Measurements from ENCODE around the gene MACO1.

Gene MACO1

DNA sequence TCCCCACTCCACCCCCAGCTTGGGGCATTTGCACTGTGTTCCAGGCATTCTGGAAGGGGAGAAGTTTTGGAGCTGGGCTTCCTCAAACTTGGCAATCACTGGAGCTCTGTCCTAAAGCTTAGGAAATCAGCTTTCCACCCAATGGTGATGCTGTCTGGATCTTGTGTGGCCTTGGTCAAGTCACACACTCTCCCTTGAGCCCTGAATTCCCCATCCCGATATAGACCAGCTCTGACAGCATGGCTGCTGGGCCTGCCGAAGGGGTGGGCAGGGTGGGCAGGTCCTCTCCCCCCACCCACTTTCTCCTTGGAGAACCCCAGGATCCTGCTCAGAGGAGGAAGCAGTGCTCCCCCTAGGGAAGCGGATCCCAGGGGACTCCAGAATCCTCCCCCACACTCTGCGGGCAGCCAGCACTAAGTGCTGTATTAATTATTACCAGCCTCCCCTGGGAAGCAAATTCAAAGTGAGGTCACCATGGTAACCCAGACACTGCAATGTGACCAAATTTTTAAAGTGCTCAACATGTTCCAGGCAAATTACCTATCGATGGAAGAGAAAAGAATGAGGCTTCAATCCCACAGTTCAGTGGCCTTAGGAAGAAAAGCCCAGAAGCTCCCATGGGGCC lies 91.4 kb downstream of the MACO1 start:
- H3K27ac ChIP-seq (ENCODE audit: low read depth, low read length) = no peak overlapping the region
- no peaks in the 10 kb centered on the region for H3K36me3 ChIP-seq (ENCODE audit: control insufficient read depth in 1 of 2, insufficient read depth in 2 of 2, low read length in 2 of 2)
- H3K9ac ChIP-seq (ENCODE audit: low read depth in 1 of 2, low read length in 2 of 2) = no peak overlapping the region
- no peak overlapping the region for H3K4me3 ChIP-seq (ENCODE audit: low read depth in 1 of 2, low read length in 2 of 2)
- H3K27me3 ChIP-seq (ENCODE audit: control insufficient read depth in 1 of 2, insufficient read depth in 2 of 2, low read length in 2 of 2) = peaks cover 0 to 3% of the 10 kb centered on the region in 2 donors
- no peaks in the 10 kb centered on the region for H3K4me1 ChIP-seq (ENCODE audit: control insufficient read depth in 1 of 2, insufficient read depth in 2 of 2, low read length in 2 of 2)
- no peaks in the 10 kb centered on the region for H3K9me3 ChIP-seq (ENCODE audit: control insufficient read depth in 1 of 2, low read length in 2 of 2)

DNA sequence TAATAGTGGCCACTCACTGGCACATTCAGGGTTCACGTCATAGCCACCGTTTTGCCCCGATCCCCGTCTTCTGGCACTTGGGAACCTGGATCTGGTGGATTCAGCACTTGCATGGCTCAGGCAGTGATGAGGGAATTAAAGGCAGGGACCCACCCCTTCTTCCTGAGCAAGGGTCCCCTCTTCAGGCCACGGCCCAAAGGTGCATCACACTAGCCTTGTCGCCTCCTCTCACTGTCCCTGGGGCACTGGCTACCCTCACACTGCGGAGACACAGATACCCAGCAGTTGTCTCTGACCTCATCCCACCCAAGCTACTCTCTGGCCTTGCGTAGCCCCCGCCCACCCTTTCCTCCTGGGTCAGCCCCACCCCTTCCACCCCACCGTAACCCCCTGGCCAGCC lies 92.8 kb downstream of the MACO1 start:
- H3K27ac ChIP-seq (ENCODE audit: low read depth, low read length) = no peak overlapping the region
- H3K36me3 ChIP-seq (ENCODE audit: control insufficient read depth in 1 of 2, insufficient read depth in 2 of 2, low read length in 2 of 2) = no peaks in the 10 kb centered on the region
- no peak overlapping the region for H3K4me3 ChIP-seq (ENCODE audit: low read depth in 1 of 2, low read length in 2 of 2)

DNA sequence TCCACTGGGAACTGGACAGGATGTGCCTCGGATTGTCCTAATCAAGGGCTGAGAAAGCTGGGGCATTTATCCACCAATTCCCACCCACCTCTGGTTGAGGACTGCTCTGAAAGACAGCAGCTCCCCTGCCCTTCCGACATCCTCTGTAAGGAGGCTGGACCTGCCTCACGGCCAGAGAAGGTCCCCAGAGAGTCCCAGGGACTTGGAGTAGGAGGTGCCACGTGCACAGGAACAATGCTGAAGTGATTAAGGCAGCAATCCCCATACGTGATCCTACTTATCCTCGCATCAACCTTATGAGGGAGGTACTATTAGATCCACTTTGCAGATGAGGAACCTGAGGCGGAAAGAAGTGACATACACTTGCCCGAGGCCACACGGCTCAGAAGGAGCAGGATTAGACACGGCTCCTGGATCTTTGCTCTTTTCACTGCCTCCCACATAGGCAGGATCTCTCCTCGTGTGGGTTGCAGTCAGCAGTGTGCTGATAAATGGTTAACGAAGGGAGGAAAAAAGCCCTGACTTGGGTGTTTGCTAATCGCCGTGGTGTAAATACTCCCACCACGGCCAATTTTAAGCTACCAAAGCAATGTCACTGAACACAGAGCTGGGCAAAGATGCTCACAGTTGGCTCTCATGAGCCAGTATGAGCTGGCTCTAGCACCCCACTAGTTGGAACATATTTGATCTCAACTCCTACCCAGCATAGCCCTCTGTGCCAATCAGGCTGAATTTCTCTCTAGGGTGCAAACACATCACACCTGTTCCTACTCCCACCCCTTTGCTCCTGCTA lies 94.1 kb downstream of the MACO1 start:
- Histone ChIP-seq H3K4me1 (ENCODE audit: control insufficient read depth in 1 of 2, insufficient read depth in 2 of 2, low read length in 2 of 2) (no peaks in the 10 kb centered on the region), H3K9ac (ENCODE audit: low read depth in 1 of 2, low read length in 2 of 2) (no peak overlapping the region), H3K27me3 (ENCODE audit: control insufficient read depth in 1 of 2, insufficient read depth in 2 of 2, low read length in 2 of 2) (peaks cover 0 to 3% of the 10 kb centered on the region in 2 donors), H3K9me3 (ENCODE audit: control insufficient read depth in 1 of 2, low read length in 2 of 2) (no peaks in the 10 kb centered on the region), H3K4me3 (ENCODE audit: low read depth in 1 of 2, low read length in 2 of 2) (no peak overlapping the region), H3K36me3 (ENCODE audit: control insufficient read depth in 1 of 2, insufficient read depth in 2 of 2, low read length in 2 of 2) (no peaks in the 10 kb centered on the region), H3K27ac (ENCODE audit: low read depth, low read length) (no peak overlapping the region)

More for the DNA sequence above, 92.8 kb downstream of the MACO1 start:
- H3K9ac ChIP-seq (ENCODE audit: low read depth in 1 of 2, low read length in 2 of 2) = no peak overlapping the region
- peaks cover 0 to 3% of the 10 kb centered on the region in 2 donors for H3K27me3 ChIP-seq (ENCODE audit: control insufficient read depth in 1 of 2, insufficient read depth in 2 of 2, low read length in 2 of 2)
- no peaks in the 10 kb centered on the region for H3K4me1 ChIP-seq (ENCODE audit: control insufficient read depth in 1 of 2, insufficient read depth in 2 of 2, low read length in 2 of 2)
- H3K9me3 ChIP-seq (ENCODE audit: control insufficient read depth in 1 of 2, low read length in 2 of 2) = no peaks in the 10 kb centered on the region

DNA sequence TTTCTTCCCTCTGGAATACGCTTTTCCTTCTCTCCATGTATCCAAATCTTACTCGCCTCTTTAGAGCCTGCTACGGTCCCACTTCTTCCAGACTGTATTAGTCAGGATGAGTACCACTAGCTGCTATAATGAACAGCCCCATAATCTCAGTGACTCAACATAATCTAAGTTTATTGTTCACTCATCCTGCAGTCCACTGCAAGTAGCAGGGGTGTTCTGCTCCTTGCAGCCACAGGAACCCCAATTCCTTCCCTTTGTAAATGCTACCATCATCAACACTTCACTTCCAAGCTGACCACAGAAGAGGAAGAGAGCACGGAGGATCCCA lies 94.6 kb downstream of the MACO1 start:
- H3K27me3 ChIP-seq (ENCODE audit: control insufficient read depth in 1 of 2, insufficient read depth in 2 of 2, low read length in 2 of 2) = peaks cover 0 to 3% of the 10 kb centered on the region in 2 donors
- no peak overlapping the region for H3K27ac ChIP-seq (ENCODE audit: low read depth, low read length)
- H3K4me3 ChIP-seq (ENCODE audit: low read depth in 1 of 2, low read length in 2 of 2) = no peak overlapping the region
- H3K36me3 ChIP-seq (ENCODE audit: control insufficient read depth in 1 of 2, insufficient read depth in 2 of 2, low read length in 2 of 2) = no peaks in the 10 kb centered on the region
- no peaks in the 10 kb centered on the region for H3K9me3 ChIP-seq (ENCODE audit: control insufficient read depth in 1 of 2, low read length in 2 of 2)
- H3K9ac ChIP-seq (ENCODE audit: low read depth in 1 of 2, low read length in 2 of 2) = no peak overlapping the region
- no peaks in the 10 kb centered on the region for H3K4me1 ChIP-seq (ENCODE audit: control insufficient read depth in 1 of 2, insufficient read depth in 2 of 2, low read length in 2 of 2)

DNA sequence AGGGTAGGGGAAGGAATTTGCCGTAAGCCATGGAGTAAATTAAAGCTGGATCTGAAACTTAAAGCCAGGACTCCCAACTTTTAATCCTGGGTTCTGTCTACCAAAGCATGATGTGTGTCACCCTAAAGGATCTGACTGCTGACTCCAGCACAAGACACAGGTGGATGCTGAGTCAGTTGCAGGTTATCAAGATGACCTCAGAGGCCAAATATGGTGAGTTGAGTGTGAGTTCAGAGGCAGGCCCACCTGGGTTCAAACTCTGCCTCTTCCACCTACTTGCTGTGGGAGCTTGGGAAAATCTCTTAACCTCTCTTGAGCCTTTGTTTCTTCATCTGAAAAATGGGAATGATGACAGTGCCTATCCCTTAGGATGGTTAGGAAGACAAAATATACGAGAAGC lies 96.1 kb downstream of the MACO1 start:
- no peak overlapping the region for H3K27ac ChIP-seq (ENCODE audit: low read depth, low read length)
- peaks cover 0 to 4% of the 10 kb centered on the region in 2 donors for H3K4me1 ChIP-seq (ENCODE audit: control insufficient read depth in 1 of 2, insufficient read depth in 2 of 2, low read length in 2 of 2)
- H3K36me3 ChIP-seq (ENCODE audit: control insufficient read depth in 1 of 2, insufficient read depth in 2 of 2, low read length in 2 of 2) = no peaks in the 10 kb centered on the region

DNA sequence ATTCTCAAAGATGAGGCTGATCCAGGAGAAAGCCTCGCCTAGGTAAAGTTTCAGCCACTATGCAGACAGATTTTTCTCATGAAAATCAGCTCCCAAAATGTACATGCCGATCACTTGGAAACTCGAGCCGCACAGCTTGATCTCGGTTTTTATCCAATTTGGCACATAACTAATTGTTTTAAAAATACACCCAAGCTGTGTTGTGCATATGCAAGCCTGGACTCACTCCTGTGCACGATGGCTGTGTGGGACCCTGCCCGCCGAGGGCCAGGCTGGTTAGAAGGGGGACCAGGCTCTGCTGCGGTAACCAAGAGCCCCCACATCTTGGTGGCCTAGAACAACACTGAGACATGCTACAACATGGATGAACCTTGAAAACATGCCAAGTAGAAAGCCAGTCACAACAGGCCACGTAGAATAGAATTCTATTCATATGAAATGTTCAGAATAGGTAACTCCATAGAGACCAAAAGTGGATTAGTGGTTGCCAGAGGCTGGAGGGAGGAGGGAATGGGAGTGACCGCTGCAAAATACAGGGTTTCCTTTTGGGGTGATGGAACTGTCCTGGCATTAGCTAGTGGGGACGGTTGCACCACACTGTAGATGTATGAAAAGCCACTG lies 96.6 kb downstream of the MACO1 start:
- H3K27me3 ChIP-seq (ENCODE audit: control insufficient read depth in 1 of 2, insufficient read depth in 2 of 2, low read length in 2 of 2) = peaks cover 0 to 3% of the 10 kb centered on the region in 2 donors
- H3K4me3 ChIP-seq (ENCODE audit: low read depth in 1 of 2, low read length in 2 of 2) = no peak overlapping the region
- H3K4me1 ChIP-seq (ENCODE audit: control insufficient read depth in 1 of 2, insufficient read depth in 2 of 2, low read length in 2 of 2) = peaks cover 0 to 4% of the 10 kb centered on the region in 2 donors
- H3K9me3 ChIP-seq (ENCODE audit: control insufficient read depth in 1 of 2, low read length in 2 of 2) = no peaks in the 10 kb centered on the region
- no peak overlapping the region for H3K27ac ChIP-seq (ENCODE audit: low read depth, low read length)
- no peaks in the 10 kb centered on the region for H3K36me3 ChIP-seq (ENCODE audit: control insufficient read depth in 1 of 2, insufficient read depth in 2 of 2, low read length in 2 of 2)
- H3K9ac ChIP-seq (ENCODE audit: low read depth in 1 of 2, low read length in 2 of 2) = no peak overlapping the region

More for the DNA sequence above, 96.1 kb downstream of the MACO1 start:
- Histone ChIP-seq H3K27me3 (ENCODE audit: control insufficient read depth in 1 of 2, insufficient read depth in 2 of 2, low read length in 2 of 2) (peaks cover 0 to 3% of the 10 kb centered on the region in 2 donors), H3K9ac (ENCODE audit: low read depth in 1 of 2, low read length in 2 of 2) (no peak overlapping the region), H3K9me3 (ENCODE audit: control insufficient read depth in 1 of 2, low read length in 2 of 2) (no peaks in the 10 kb centered on the region), H3K4me3 (ENCODE audit: low read depth in 1 of 2, low read length in 2 of 2) (no peak overlapping the region)

DNA sequence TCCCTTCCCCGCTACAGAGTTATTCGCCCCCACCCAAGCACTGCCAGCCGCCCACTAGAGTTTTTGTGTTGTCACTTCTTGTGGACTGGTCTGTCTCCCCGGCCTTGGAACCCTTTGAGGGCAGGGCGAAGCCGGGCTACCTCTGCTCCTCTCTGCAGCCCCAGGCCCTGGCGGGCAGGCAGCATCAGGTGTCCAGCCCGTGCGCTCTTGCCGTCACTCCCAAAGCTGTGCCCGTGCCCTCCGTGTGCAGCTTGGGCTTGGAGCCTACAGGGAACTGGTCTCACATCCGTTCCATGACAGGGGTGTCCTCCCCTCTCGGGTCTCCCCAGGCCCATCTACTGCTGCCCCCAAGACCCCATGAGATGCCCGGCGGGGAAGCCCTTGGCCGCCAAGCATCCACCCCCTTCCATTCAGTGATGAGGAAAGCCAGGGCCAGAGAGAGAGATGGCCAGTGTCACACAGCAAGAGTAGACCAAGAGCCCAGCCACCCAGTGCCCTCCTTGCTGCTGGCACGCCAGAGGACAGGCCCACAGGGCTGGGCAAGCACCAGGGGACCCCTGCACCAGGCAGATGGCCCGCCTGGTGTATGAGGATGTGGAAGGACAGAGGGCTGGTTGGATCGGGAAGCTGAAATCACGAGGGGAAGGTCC lies 97.4 kb downstream of the MACO1 start:
- no peaks in the 10 kb centered on the region for H3K36me3 ChIP-seq (ENCODE audit: control insufficient read depth in 1 of 2, insufficient read depth in 2 of 2, low read length in 2 of 2)
- no peak overlapping the region for H3K4me3 ChIP-seq (ENCODE audit: low read depth in 1 of 2, low read length in 2 of 2)
- peaks cover 0 to 3% of the 10 kb centered on the region in 2 donors for H3K27me3 ChIP-seq (ENCODE audit: control insufficient read depth in 1 of 2, insufficient read depth in 2 of 2, low read length in 2 of 2)
- no peak overlapping the region for H3K9ac ChIP-seq (ENCODE audit: low read depth in 1 of 2, low read length in 2 of 2)
- peaks cover 0 to 4% of the 10 kb centered on the region in 2 donors for H3K4me1 ChIP-seq (ENCODE audit: control insufficient read depth in 1 of 2, insufficient read depth in 2 of 2, low read length in 2 of 2)
- no peak overlapping the region for H3K27ac ChIP-seq (ENCODE audit: low read depth, low read length)
- no peaks in the 10 kb centered on the region for H3K9me3 ChIP-seq (ENCODE audit: control insufficient read depth in 1 of 2, low read length in 2 of 2)

DNA sequence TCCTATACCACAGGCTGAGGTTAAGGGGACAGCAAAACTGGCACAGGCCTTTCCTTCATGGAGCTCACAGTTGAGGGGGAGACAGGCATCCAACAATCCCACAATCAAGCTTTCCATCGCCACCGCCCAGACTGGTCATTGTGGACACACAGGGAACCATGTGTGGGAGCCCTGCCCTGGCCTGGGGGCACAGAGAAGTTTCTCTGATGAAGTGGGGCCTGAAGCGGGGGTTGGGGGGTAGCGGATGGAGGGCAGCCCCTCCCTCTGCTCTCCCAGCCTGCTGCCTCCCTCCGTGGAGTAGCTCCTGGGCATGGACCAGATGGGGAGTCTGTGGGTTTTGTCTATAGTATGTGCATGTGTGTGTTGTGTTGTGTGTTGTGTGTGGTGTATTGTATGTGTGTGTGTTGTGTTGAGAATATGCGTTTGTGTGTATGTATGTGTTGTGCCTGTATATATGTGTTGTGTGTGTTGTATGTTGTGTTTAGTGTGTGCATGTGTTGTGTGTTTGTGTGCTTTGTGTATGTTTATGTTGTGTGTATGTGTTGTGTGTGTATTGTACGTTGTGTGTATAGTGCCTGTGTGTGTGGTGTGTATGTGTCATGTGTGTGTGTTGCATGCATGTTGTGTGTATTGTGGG lies 98.3 kb downstream of the MACO1 start:
- no peaks in the 10 kb centered on the region for H3K36me3 ChIP-seq (ENCODE audit: control insufficient read depth in 1 of 2, insufficient read depth in 2 of 2, low read length in 2 of 2)
- no peak overlapping the region for H3K27ac ChIP-seq (ENCODE audit: low read depth, low read length)
- H3K4me1 ChIP-seq (ENCODE audit: control insufficient read depth in 1 of 2, insufficient read depth in 2 of 2, low read length in 2 of 2) = peaks cover 0 to 4% of the 10 kb centered on the region in 2 donors
- H3K9me3 ChIP-seq (ENCODE audit: control insufficient read depth in 1 of 2, low read length in 2 of 2) = no peaks in the 10 kb centered on the region
- no peak overlapping the region for H3K9ac ChIP-seq (ENCODE audit: low read depth in 1 of 2, low read length in 2 of 2)
- no peak overlapping the region for H3K4me3 ChIP-seq (ENCODE audit: low read depth in 1 of 2, low read length in 2 of 2)
- peaks cover 0 to 3% of the 10 kb centered on the region in 2 donors for H3K27me3 ChIP-seq (ENCODE audit: control insufficient read depth in 1 of 2, insufficient read depth in 2 of 2, low read length in 2 of 2)

DNA sequence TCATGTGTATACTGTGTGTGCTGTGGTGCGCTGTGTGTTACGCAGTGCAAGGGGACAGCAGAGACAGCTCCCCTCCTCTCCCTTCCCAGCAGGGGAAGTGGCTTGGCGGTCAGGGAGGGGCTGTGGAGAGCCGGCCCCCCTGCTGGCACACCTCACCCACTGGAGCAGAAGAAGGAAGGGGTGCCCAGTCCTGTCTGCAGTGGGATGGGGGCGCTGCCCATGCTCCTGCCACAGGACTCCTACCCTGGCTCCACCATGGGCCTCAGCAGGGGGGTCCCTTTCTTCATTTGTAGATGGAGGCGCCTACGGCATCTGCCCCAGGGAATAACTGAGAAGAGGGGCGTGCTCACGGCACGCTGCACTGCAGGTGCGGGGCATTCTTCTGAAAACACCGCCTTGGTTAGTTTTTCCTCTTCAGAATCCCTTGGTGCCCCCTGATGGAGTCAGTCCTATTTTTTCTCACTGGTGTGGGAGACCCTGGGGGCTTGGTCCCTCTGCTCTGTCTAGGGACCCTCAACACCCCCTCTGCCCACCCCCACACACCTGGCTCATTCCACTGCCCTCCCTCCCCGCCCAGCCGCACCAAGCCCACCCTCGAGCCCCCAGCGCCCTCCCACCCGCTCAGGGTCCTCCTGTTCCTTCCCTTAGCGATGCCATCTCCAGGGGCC lies 99.0 kb downstream of the MACO1 start:
- no peak overlapping the region for H3K4me3 ChIP-seq (ENCODE audit: low read depth in 1 of 2, low read length in 2 of 2)
- peaks cover 0 to 4% of the 10 kb centered on the region in 2 donors for H3K4me1 ChIP-seq (ENCODE audit: control insufficient read depth in 1 of 2, insufficient read depth in 2 of 2, low read length in 2 of 2)
- no peak overlapping the region for H3K9ac ChIP-seq (ENCODE audit: low read depth in 1 of 2, low read length in 2 of 2)
- no peak overlapping the region for H3K27ac ChIP-seq (ENCODE audit: low read depth, low read length)
- no peaks in the 10 kb centered on the region for H3K36me3 ChIP-seq (ENCODE audit: control insufficient read depth in 1 of 2, insufficient read depth in 2 of 2, low read length in 2 of 2)
- H3K9me3 ChIP-seq (ENCODE audit: control insufficient read depth in 1 of 2, low read length in 2 of 2) = no peaks in the 10 kb centered on the region
- no peaks in the 10 kb centered on the region for H3K27me3 ChIP-seq (ENCODE audit: control insufficient read depth in 1 of 2, insufficient read depth in 2 of 2, low read length in 2 of 2)

All from duodenal mucosa (tissue), 2 donors.